H9 (cell line): ENCODE data around the gene ABCC3. TPM values are rescaled to one million over a fixed set of nuclear protein-coding genes. Genes with fewer than 3 reads are reported as not detected.
A peak's percentile ranks its signal among the peaks of the same experiment; 100 is the strongest.

ENCODE experiments used
- DNase-seq: peaks from one replicate; pipeline ENCODE4 v3.0.0-alpha.2; 2017
- H2AFZ ChIP-seq: one replicate; pipeline ENCODE4 v1.6.1; 2013; ENCODE audit warnings: mild to moderate bottlenecking, low read length, control low read depth, moderate library complexity
- H2AK5ac ChIP-seq: 2 replicates; pipeline ENCODE4 v1.6.1; 2013; ENCODE audit warnings: low read length, control low read depth, mixed read lengths; ENCODE audit not compliant: insufficient read length
- H2BK120ac ChIP-seq: one replicate; pipeline ENCODE4 v1.6.1; 2013; ENCODE audit warnings: low read depth, mild to moderate bottlenecking, low read length, control low read depth, inconsistent platforms; ENCODE audit not compliant: poor library complexity, severe bottlenecking
- H2BK12ac ChIP-seq: 2 replicates; pipeline ENCODE4 v1.6.1; 2013; ENCODE audit warnings: low read length, control low read depth, mixed read lengths, low read depth; ENCODE audit not compliant: insufficient read length
- H2BK15ac ChIP-seq: 2 replicates; pipeline ENCODE4 v1.6.1; 2013; ENCODE audit warnings: low read depth, low read length, control low read depth
- H2BK20ac ChIP-seq: one replicate; pipeline ENCODE4 v1.6.1; 2013; ENCODE audit warnings: low read depth, mild to moderate bottlenecking, low read length, control low read depth, inconsistent platforms; ENCODE audit not compliant: poor library complexity, severe bottlenecking
- H2BK5ac ChIP-seq: 2 replicates; pipeline ENCODE4 v1.6.1; 2013; ENCODE audit warnings: low read length, control low read depth, mixed read lengths; ENCODE audit not compliant: insufficient read length
- H3K14ac ChIP-seq: 2 replicates; pipeline ENCODE4 v1.6.1; 2013; ENCODE audit warnings: low read length, control low read depth; ENCODE audit not compliant: insufficient read depth
- H3K18ac ChIP-seq: 2 replicates; pipeline ENCODE4 v1.6.1; 2013; ENCODE audit warnings: low read depth, mild to moderate bottlenecking, mixed read lengths, low read length, control low read depth; ENCODE audit not compliant: insufficient read length
- H3K23ac ChIP-seq: 2 replicates; pipeline ENCODE4 v1.6.1; 2013; ENCODE audit warnings: low read length, control low read depth, mixed read lengths, low read depth; ENCODE audit not compliant: insufficient read length
- H3K23me2 ChIP-seq: 2 replicates; pipeline ENCODE4 v1.6.1; 2013; ENCODE audit warnings: low read depth, mild to moderate bottlenecking, mixed read lengths, low read length, control low read depth; ENCODE audit not compliant: insufficient read length, poor library complexity, severe bottlenecking
- H3K27ac ChIP-seq: 2 replicates; pipeline ENCODE4 v1.5.1; 2013; ENCODE audit warnings: low read length, control low read depth, mixed read lengths, low read depth; ENCODE audit not compliant: insufficient read length
- H3K27me3 ChIP-seq: 2 replicates; pipeline ENCODE4 v1.6.1; 2013; ENCODE audit warnings: low read length, control low read depth, inconsistent platforms; ENCODE audit not compliant: insufficient read depth
- H3K4ac ChIP-seq: 2 replicates; pipeline ENCODE4 v1.6.1; 2013; ENCODE audit warnings: low read depth, mild to moderate bottlenecking, control low read depth, inconsistent platforms, low read length, moderate library complexity
- H3K4me1 ChIP-seq: 2 replicates; pipeline ENCODE4 v1.6.1; 2013; ENCODE audit warnings: low read length, control low read depth, inconsistent platforms; ENCODE audit not compliant: insufficient read depth
- H3K4me2 ChIP-seq: 2 replicates; pipeline ENCODE4 v1.6.1; 2013; ENCODE audit warnings: low read length, control low read depth, mixed read lengths; ENCODE audit not compliant: insufficient read length, insufficient read depth
- H3K56ac ChIP-seq: 2 replicates; pipeline ENCODE4 v1.6.1; 2013; ENCODE audit warnings: low read depth, mild to moderate bottlenecking, mixed read lengths, low read length, control low read depth; ENCODE audit not compliant: insufficient read length
- H3K79me1 ChIP-seq: 2 replicates; pipeline ENCODE4 v1.6.1; 2013; ENCODE audit warnings: low read depth, mild to moderate bottlenecking, moderate library complexity, low read length, control low read depth, inconsistent platforms; ENCODE audit not compliant: insufficient read depth, poor library complexity, severe bottlenecking
- H3K79me2 ChIP-seq: 2 replicates; pipeline ENCODE4 v1.6.1; 2013; ENCODE audit warnings: low read length, control low read depth, inconsistent platforms; ENCODE audit not compliant: insufficient read depth
- H3K9ac ChIP-seq: 2 replicates; pipeline ENCODE4 v1.6.1; 2013; ENCODE audit warnings: low read length, control low read depth, mixed read lengths; ENCODE audit not compliant: insufficient read length; ENCODE audit errors: extremely low read depth
- H3K9me3 ChIP-seq: one replicate; pipeline ENCODE4 v1.6.1; 2013; ENCODE audit warnings: low read depth, low read length, inconsistent platforms; ENCODE audit not compliant: control insufficient read depth
- H3T11ph ChIP-seq: one replicate; pipeline ENCODE4 v1.6.1; 2013; ENCODE audit warnings: mild to moderate bottlenecking, low read length, control low read depth, inconsistent platforms
- H4K20me1 ChIP-seq: one replicate; pipeline ENCODE4 v1.6.1; 2013; ENCODE audit not compliant: control insufficient read depth, insufficient read length, insufficient read depth
- H4K5ac ChIP-seq: 2 replicates; pipeline ENCODE4 v1.6.1; 2013; ENCODE audit warnings: low read depth, mild to moderate bottlenecking, mixed read lengths, low read length, control low read depth; ENCODE audit not compliant: insufficient read length
- H4K8ac ChIP-seq: replicated peaks from 2 replicates; pipeline ENCODE4 v1.6.1; 2013; ENCODE audit warnings: low read length, control low read depth, mixed read lengths, low read depth; ENCODE audit not compliant: insufficient read length
- H4K91ac ChIP-seq: 2 replicates; pipeline ENCODE4 v1.6.1; 2013; ENCODE audit warnings: low read depth, mild to moderate bottlenecking, moderate library complexity, mixed read lengths, low read length, control low read depth; ENCODE audit not compliant: insufficient read length
- H3K27ac Mint-ChIP-seq, 3 experiments: 2 replicates in 2 of 3; 3 replicates in 1 of 3; pipeline ENCODE4 v1.8.0; 2020 to 2021; ENCODE audit warnings: mixed read lengths in 3 of 3, mild to moderate bottlenecking in 1 of 3, moderate library complexity in 1 of 3
- H3K27me3 Mint-ChIP-seq: 2 replicates; pipeline ENCODE4 v1.8.0; 2021; ENCODE audit warnings: low read depth, mild to moderate bottlenecking, moderate library complexity, mixed read lengths
- H3K36me3 Mint-ChIP-seq, 3 experiments: 2 replicates in 2 of 3; 3 replicates in 1 of 3; pipeline ENCODE4 v1.8.0; 2020 to 2021; ENCODE audit warnings: low read depth in 3 of 3, mixed read lengths in 3 of 3; ENCODE audit not compliant: insufficient read depth in 1 of 3
- H3K4me1 Mint-ChIP-seq, 2 experiments: 2 replicates each; pipeline ENCODE4 v1.8.0; 2020; ENCODE audit warnings: mixed read lengths in 2 of 2
- H3K4me3 Mint-ChIP-seq, 2 experiments: 2 replicates in 1 of 2; 3 replicates in 1 of 2; pipeline ENCODE4 v1.8.0; 2020 to 2021; ENCODE audit warnings: mild to moderate bottlenecking in 2 of 2, mixed read lengths in 2 of 2, moderate library complexity in 1 of 2
- H3K9me3 Mint-ChIP-seq, 2 experiments: 2 replicates in 1 of 2; 3 replicates in 1 of 2; pipeline ENCODE4 v1.8.0; 2020; ENCODE audit warnings: mild to moderate bottlenecking in 2 of 2, mixed read lengths in 2 of 2, moderate library complexity in 1 of 2
- WGBS: extraction: QIAGEN DNeasy Blood & Tissue Kit; methylation state at CpG from one replicate; pipeline ENCODE4 v1.1.7; 2013; ENCODE audit warnings: missing lambda C conversion rate, low lambda C conversion rate, mixed read lengths; ENCODE audit not compliant: insufficient read length; ENCODE audit errors: extremely low coverage; 5-methylcytosine and 5-hydroxymethylcytosine counted together
- total RNA-seq: library from RNA; stranded (reverse); gene quantifications from 2 replicates; pipeline ENCODE4 v1.2.1, GENCODE V29; 2021
- TF ChIP-seq, protein P1 (sequence below): fragments of 200-600 bp; sonication (generic); conservative IDR thresholded peaks from 3 replicates; pipeline ENCODE4 v1.8.0; 2021; ENCODE audit warnings: antibody characterized with exemption, mild to moderate bottlenecking

ABCC3 gene
- total RNA-seq, 1 experiment from 2014 or later = 0.31 TPM

- no peak overlapping the region for H4K8ac ChIP-seq
- H3K4ac ChIP-seq = no peak overlapping the region
- no peaks in the 10 kb centered on the region for H3K27me3 ChIP-seq
- Mint-ChIP-seq H3K9me3 (no peaks in the 10 kb centered on the region; a peak in 1 of 5 replicates), H3K4me3 (peak overlapping the region in 1 of 2 experiments; percentile 31; a peak in 2 of 5 replicates), H3K4me1 (peaks cover 23 to 32% of the 10 kb centered on the region in 2 experiments), H3K27ac (no peak overlapping the region), H3K27me3 (peaks cover 3% of the 10 kb centered on the region), H3K36me3 (no peaks in the 10 kb centered on the region)
- no peak overlapping the region for H3K14ac ChIP-seq
- no peaks in the 10 kb centered on the region for H3K9me3 ChIP-seq
- TF ChIP-seq, protein P1, sequence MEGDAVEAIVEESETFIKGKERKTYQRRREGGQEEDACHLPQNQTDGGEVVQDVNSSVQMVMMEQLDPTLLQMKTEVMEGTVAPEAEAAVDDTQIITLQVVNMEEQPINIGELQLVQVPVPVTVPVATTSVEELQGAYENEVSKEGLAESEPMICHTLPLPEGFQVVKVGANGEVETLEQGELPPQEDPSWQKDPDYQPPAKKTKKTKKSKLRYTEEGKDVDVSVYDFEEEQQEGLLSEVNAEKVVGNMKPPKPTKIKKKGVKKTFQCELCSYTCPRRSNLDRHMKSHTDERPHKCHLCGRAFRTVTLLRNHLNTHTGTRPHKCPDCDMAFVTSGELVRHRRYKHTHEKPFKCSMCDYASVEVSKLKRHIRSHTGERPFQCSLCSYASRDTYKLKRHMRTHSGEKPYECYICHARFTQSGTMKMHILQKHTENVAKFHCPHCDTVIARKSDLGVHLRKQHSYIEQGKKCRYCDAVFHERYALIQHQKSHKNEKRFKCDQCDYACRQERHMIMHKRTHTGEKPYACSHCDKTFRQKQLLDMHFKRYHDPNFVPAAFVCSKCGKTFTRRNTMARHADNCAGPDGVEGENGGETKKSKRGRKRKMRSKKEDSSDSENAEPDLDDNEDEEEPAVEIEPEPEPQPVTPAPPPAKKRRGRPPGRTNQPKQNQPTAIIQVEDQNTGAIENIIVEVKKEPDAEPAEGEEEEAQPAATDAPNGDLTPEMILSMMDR = no peak
- no peak overlapping the region for H4K5ac ChIP-seq
- no peak overlapping the region for H4K91ac ChIP-seq
- no peak for DNase-seq
- H3K79me2 ChIP-seq = no peaks in the 10 kb centered on the region
- H3K27ac ChIP-seq = no peak overlapping the region
- no peak overlapping the region for H3K56ac ChIP-seq
- no peak overlapping the region for H3K9ac ChIP-seq
- no CpG with 5 or more reads among the region's 3 CpGs for WGBS
- no peaks in the 10 kb centered on the region for H4K20me1 ChIP-seq
- H2BK20ac ChIP-seq = no peak overlapping the region
- H3K18ac ChIP-seq = no peak overlapping the region
- no peak overlapping the region for H2AFZ ChIP-seq
- H3K23me2 ChIP-seq = no peaks in the 10 kb centered on the region
- no peak overlapping the region for H3K23ac ChIP-seq
- no peaks in the 10 kb centered on the region for H3K4me1 ChIP-seq
- no peak overlapping the region for H2BK15ac ChIP-seq
- H3K79me1 ChIP-seq = no peaks in the 10 kb centered on the region
- no peak overlapping the region for H3T11ph ChIP-seq
- no peak overlapping the region for H2BK120ac ChIP-seq
- no peak overlapping the region for H2AK5ac ChIP-seq
- H3K4me2 ChIP-seq = no peak overlapping the region
- H2BK5ac ChIP-seq = no peak overlapping the region
- H2BK12ac ChIP-seq = no peak overlapping the region
Measured at GRCh38 chr17:50682441-50682840, 47.8 kb downstream of the ABCC3 start.
